ENCODE results near the gene CDC42BPG. TPM values are rescaled to one million over a fixed set of nuclear protein-coding genes. Genes with fewer than 3 reads are reported as not detected.

CDC42BPG gene
- total RNA-seq, 1 donor from 2014 or later: 0.82 TPM

GRCh38 chr11:64813826-64814225, 30.6 kb downstream of the CDC42BPG start:
- intact Hi-C loops (cut with micrococcal nuclease): loop anchor here (5.0 kb wide), 1 partner anchor 43 kb away; no protein-coding TSS in a partner anchor

- intact Hi-C loops (cut with micrococcal nuclease): loop anchor here (1.0 to 5.0 kb wide), 4 partner anchors 8 to 68 kb away; partner anchors contain the start of genes MAP4K2 and SF1
Observed at GRCh38 chr11:64810891-64811272, 33.6 kb downstream of the CDC42BPG start.

- intact Hi-C loops (cut with micrococcal nuclease): loop anchor here (2.0 to 5.0 kb wide), 3 partner anchors 32 to 68 kb away; partner anchors contain the start of gene SF1
Observed at GRCh38 chr11:64810271-64810890, 34.1 kb downstream of the CDC42BPG start, which contains the start of gene MEN1. MEN1 (minus strand) TSS chr11:64810551; CDS start chr11:64810109, 442 bp downstream.

GRCh38 chr11:64809781-64810241, 34.6 kb downstream of the CDC42BPG start:
- intact Hi-C loops (cut with micrococcal nuclease): loop anchor here (2.0 to 5.0 kb wide), 3 partner anchors 31 to 67 kb away; partner anchors contain the start of gene SF1

- intact Hi-C loops (cut with micrococcal nuclease): no loop called here
Observed at GRCh38 chr11:64805481-64805880, 39.0 kb downstream of the CDC42BPG start.

GRCh38 chr11:64804346-64805210, 39.9 kb downstream of the CDC42BPG start:
- intact Hi-C loops (cut with micrococcal nuclease): no loop called here

GRCh38 chr11:64803846-64804345, 40.6 kb downstream of the CDC42BPG start:
- intact Hi-C loops (cut with micrococcal nuclease): loop anchor here (1.0 to 2.0 kb wide), 3 partner anchors 7 to 59 kb away; partner anchors contain the start of genes RASGRP2 and SF1

- intact Hi-C loops (cut with micrococcal nuclease): loop anchor here (1.0 to 2.0 kb wide), 3 partner anchors 8 to 59 kb away; partner anchors contain the start of genes RASGRP2 and SF1
Observed at GRCh38 chr11:64803158-64803845, 41.2 kb downstream of the CDC42BPG start, which contains the start of gene MAP4K2. MAP4K2 (minus strand) TSS chr11:64803214; CDS start chr11:64803149, 65 bp downstream.

GRCh38 chr11:64802370-64803157, 41.9 kb downstream of the CDC42BPG start:
- intact Hi-C loops (cut with micrococcal nuclease): loop anchor here (1.0 to 2.0 kb wide), 3 partner anchors 9 to 58 kb away; partner anchors contain the start of genes RASGRP2 and SF1

GRCh38 chr11:64801561-64802369, 42.7 kb downstream of the CDC42BPG start:
- intact Hi-C loops (cut with micrococcal nuclease): loop anchor here (2.0 kb wide), 2 partner anchors 23 to 57 kb away; partner anchors contain the start of genes RASGRP2 and SF1

- intact Hi-C loops (cut with micrococcal nuclease): no loop called here
Observed at GRCh38 chr11:64801158-64801464, 43.3 kb downstream of the CDC42BPG start.

- intact Hi-C loops (cut with micrococcal nuclease): no loop called here
Observed at GRCh38 chr11:64800303-64801157, 43.9 kb downstream of the CDC42BPG start.

- intact Hi-C loops (cut with micrococcal nuclease): no loop called here
Observed at GRCh38 chr11:64799623-64800302, 44.7 kb downstream of the CDC42BPG start.

- intact Hi-C loops (cut with micrococcal nuclease): no loop called here
Observed at GRCh38 chr11:64799256-64799622, 45.2 kb downstream of the CDC42BPG start.

GRCh38 chr11:64796757-64797541, 47.5 kb downstream of the CDC42BPG start:
- intact Hi-C loops (cut with micrococcal nuclease): no loop called here

- intact Hi-C loops (cut with micrococcal nuclease): no loop called here
Observed at GRCh38 chr11:64796047-64796756, 48.3 kb downstream of the CDC42BPG start.
